ENCODE data around the gene LRP3.

Gene LRP3

DNA sequence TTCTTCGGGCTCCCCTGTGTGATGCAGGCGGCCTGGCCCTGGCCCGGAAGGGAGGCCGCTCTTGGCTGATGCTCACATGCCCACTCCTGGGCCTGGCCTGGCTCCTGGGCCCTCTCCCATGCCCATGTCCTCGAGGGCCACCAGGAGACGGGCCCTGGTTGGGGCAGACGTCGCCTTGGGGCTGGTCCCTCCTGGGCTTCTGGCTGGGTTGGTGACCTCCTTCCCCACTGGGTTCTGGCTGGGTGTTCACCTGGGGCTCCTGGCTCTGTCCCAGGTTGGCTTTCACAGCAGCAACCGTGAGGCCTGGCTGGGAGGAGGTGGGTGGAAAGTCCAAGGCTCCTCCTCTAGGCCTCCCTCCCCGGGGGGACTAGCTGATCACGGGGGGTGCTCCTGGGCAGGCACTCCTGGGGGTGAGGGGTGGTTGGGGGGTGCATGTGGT is 47.0 kb downstream of the LRP3 start:
- DNase-seq, result no peak

DNA sequence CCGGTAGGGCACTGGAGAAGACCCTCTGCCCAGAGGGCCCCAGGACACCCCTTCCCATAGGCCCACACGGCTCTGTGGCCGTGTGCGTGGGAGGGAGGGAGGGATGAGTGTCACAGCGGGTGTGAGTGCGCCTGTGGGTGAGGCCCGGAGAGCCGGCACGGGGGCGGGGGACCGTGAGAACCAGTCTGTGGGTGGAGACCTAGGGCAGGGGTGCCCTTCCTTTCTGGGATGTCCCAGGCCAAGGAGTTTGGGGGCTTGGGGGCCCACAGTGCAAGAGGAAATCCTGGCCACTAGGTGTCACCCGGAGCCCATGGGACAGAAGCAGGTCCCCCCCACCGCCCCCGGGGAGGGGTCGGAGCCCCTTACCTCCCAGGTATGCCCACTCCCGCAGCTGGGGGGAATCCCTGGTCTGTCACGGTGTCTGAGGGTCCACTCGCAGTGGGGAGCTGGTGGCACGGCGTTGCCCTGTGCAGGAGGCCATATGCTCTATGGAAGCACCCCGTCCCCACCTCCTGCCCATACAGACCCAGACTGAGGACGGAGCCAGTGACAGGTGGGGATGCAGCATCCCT is 47.5 kb downstream of the LRP3 start:
- peak in 1 of 2 experiments; percentile 18 for DNase-seq

DNA sequence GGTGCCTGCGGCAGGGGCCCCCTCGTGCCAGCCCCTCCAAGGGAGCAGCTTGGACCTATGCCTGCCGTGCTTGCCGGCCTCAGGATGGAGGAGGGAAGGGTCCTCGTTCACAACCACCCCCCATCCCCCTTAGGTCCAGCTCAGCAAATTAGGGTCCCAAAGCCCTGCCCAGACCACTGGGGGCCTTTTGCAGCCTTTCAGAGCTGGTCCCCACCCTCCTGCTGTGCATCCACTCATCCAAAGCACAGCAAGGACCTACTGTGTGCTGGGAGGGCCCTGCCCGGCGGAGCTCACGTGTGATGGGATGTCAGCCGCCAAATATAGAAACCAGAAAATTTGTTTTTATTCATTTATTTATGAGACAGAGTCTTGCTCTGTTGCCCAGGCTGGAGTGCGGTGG is 48.0 kb downstream of the LRP3 start:
- DNase-seq, result no peak

DNA sequence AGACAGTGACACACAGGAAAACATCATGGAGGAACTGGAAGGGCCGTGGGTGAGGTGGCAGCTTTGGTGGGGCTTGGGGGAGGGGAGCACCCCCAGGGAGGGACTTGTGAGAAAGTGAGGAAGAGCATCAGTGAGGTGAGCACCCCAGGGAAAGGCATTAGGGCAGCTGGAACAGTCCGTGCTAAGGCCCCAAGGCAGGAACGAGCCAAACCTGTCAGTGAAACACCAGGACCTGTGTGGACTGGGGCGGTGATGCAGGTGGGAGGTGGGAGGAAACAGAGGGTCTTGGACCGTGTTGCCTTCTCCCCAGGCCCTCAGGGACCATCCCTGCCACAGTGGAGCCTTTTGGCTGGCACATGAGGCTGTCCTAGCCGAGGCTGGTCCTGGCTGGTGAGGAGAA is 48.8 kb downstream of the LRP3 start:
- no peak for DNase-seq

DNA sequence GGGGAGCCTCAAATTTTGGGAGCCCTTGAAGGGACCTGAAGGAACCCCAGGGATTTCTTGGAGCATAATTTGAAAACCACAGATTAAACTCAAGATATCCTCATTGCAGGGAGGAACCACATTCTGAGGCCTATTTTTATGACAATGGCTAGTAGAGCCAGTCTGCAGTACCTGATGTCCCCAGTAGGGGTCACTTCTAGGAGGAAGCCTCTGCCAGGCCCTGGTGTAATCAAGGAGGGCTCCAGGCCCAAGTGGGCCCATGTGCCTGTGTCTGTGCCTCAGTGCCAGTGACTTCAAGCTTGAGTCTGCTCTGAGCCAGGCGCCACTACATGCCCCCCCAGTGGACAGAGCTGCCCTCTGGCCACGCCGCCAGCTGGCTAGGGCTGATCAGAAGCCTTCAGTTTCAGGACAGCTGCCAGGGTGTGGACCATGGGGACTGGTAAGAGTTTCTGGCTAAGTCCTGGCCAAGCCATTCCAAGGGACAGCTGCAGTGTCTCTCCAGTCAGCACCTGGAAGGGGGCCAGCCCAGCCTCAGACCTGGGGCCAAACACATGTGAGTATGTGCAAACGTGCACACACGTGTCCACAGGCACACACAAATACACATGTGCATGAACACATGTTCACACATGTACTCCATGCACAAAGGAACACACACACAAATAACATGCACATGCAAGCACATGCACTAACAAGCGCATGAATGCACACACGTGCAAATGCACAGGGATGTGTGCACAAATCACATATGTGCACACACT is 52.0 kb downstream of the LRP3 start:
- no peak for DNase-seq

DNA sequence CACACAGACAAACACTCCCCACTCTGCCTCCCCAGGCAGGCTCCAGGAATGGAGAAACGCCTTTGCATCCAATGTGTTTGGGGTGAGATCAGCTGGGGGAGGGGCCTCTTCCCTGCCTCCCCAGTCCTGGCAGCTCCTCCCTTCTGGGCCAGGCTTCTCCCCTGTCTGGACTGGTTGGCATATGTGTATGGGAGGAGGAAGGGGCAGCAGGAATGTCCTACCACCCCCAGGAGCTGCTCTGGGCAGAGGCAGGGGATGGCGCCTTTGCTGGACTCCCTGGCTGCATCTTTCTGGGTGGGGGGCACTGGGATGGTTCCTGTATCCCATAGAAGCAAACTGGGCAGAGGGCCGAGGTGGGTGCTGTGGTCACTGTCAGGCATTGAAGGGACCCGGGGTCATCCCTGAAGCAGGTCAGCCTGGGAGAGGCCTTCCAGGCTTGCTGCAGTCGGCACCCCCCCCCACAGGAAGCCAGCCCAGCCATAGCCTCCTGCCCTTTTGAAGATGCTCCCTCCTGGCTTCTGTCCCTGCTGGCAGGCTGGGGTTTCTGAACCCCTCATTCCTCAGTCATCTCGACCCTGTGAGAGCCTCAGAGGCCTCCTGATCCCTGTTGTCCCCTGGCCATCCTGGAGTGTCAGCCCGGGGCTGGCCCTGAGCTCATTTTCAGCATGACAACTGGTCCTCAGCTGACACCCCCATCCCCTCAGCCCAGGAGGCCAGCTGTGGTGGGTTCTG is 52.7 kb downstream of the LRP3 start:
- no peak for DNase-seq

DNA sequence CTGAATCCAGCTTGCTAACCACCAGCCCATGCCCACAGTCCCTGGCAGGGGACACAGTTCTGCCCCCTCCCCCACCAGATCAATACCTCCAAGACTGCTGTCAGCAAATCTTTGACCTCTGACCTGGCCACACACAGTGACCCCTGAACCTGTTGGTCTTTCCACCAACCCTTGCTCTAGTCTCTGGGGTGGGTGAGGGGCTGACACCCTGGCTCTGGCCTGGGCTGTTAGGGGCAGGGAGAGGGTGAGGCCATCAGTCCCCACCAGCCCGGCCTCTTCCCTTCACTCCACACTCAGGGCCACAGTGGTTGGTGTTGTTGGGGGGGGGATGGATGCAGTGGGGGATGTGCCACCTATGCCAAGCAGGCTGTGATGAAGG is 53.3 kb downstream of the LRP3 start:
- no peak for DNase-seq

DNA sequence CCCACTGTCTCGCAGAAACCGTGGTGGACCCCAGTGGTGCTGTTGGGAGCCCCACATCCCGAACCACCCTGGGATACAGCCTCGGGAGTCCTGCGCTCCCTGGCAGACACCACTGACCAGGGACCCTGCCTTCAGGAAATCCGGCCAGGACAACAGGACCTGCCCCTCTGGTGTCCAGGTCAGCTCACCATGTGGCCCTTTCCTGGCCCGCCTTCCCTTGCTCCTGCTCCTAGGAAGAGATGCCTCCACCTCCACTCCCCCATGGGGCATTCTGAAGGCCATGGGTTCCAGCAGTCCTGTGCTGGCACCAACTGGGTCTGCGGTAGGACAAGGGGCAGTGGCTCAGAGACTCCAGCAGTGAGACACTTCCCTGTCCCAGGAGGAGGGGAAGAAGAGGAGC is 54.0 kb downstream of the LRP3 start:
- no peak for DNase-seq

DNA sequence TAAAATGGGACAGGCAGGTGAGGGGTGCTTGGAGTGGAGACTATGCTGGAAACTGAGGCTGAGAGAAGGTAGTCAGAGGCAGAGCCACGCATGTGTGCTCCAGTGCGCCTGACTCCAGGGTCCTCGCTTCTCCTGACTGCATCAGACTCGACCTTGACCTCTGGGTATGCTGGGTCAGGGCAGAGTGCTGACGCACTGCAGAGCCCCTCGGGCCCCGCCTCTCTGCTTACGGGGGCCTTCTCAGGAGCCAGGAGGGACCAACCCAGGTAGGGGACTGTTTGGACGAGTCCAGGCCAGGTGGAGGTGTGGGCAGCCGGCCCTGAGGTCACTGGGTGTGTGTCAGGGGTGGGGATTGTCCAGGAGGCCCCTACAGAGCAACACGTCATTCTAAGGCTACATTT is 54.4 kb downstream of the LRP3 start:
- no peak for DNase-seq

DNA sequence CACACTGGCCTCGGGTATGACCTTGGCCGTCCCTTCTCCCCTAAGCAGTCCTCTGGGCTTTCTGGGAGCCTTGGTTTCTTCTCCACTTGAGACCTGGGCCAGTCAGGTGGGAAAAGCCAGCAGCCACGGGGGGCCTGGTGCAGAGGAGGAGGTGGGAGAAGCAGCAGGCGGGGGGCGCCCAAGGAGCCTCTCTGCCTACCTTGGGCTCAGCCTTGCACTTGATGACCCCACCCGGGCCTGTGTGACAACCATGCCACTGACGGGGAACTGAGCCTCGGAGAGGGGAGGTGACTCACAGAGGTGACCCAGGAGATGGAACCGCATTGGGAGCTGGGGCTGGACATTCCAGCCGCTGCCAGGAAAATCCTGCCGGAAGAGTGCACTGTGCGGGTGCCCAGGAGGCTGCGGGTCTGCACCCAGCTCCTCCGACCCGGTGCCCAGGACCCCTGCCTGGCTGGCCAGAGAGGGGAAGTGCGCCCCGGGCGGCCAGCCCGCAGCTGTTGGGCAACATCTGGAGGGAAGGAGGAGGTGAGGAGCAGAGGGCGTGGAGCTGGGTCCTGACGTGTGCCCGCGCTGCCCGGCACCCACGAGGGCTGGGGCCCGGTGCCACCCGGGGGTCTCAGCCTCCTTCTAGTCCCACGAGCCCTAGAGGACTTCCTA is 55.0 kb downstream of the LRP3 start:
- no peak for DNase-seq

DNA sequence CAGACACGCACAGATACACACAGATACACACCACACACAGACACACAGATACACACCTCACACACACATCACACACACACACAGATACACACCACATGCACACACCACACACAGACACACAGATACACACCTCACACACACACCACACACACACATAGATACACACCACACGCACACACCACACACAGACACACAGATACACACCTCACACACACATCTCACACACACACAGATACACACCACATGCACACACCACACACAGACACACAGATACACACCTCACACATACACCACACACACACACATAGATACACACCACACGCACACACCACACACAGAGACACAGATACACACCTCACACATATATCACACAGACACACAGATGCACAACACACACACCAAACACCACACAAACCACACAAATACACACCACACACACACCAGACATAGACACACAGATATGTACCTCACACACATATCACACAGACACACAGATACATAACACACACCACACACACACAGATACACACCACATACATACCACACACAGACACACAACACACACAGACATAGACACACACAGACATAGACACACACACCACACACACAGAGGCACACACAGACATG is 55.7 kb downstream of the LRP3 start:
- no peak for DNase-seq

DNA sequence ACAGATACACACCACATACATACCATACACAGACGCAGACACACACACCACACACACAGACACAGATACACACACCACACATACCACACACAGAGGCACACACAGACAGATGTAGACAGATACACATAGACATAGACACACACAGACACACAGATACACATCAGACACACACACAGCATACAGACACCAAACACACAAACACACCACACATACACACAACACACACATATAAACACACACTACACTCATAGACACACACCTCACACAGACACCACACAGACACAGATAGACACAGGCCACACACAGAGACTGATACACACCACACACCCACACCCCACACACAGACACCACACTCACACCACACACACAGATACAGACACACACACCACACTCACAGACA is 56.4 kb downstream of the LRP3 start:
- DNase-seq, result no peak

DNA sequence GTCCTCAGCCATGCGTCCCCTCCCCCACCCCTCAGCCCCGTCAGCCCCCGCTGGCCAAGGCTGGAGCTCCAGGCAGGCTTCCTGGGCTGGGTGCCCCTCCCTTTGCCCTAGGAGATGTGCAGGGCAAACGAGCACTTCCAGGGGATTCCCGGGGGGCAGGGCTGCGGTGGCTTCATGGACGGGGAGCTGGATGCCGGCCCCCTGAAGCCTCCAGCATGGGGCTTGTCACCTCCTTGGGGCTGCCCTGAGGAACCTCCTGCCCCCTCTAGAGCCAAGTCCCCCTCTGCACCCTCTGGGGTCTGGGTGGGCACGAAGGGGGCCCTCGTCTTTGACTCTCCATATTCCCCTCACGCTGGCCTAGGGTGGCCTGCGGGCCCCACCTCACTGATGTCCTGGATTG is 56.9 kb downstream of the LRP3 start:
- no peak for DNase-seq

DNA sequence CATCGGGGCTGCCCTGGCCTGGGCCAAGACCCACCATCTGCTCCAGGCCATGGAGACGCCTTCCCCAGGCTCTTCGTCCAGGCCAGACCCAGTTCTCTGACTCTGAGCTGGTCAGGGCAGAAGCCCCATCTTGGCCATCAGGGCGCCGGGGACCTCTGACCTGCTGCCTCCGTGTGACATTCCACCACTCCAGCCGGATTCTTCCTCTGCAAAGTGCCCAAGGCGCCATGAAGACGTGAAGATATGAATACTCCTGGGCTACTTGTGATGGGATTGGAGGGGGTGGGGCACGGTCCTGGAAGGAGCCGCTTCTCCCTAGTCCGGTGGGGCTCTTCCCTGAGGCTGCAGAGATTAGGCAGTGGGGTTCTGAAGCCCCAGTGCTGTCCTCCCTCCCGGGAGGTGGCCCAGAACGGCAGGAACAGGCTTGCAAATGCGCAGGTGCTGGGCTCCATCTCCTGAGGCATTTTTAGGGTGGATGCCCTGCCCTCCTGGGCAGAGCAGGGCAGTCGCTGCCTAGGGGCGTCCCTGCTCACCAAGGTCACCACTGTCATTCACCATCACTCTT is 57.5 kb downstream of the LRP3 start:
- no peak for DNase-seq

DNA sequence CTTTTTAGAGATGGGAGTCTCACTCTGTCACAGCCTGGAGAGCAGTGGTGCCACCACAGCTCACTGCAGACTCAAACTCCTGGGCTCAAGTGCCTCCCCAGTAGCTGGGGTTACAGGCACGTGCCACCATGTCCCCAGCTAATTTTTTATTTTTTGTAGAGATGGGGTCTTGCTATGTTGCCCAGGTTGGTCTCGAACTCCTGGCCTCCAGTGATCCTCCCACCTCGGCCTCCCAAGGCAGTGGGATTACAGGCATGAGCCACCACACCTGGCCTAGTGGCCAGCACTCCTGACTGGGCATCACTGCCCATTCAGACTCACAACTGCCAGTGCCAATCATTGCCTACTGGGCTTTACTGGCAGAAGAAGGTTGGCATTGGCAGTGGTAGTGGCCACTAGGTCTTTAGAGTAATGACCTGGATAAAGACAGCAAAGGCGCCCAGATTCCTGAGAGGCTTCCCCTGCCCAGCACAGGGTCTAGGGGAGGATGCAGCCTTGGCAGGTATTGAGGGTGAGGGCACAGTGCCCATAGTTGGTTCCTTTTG is 58.4 kb downstream of the LRP3 start:
- DNase-seq, result no peak

DNA sequence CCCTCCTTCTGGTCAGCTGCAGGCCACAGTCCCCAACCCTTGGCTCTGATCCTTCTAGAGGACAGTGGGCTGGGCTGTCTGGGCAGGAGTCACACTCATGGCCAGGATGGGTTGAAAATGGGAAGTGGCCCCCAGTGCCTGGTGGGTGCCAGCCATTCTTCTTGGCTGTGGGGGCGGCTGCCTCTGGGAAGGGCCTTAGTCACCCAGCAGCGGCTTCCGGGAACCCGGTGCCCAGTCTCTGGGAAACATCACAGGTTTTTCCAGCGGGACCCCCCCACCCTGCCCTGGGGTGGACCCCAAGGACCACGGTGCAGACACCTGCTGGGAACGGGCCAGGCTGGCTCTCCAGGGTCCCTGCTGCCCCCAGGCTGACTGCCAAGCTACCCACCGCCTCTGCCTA is 58.8 kb downstream of the LRP3 start:
- no peak for DNase-seq

DNA sequence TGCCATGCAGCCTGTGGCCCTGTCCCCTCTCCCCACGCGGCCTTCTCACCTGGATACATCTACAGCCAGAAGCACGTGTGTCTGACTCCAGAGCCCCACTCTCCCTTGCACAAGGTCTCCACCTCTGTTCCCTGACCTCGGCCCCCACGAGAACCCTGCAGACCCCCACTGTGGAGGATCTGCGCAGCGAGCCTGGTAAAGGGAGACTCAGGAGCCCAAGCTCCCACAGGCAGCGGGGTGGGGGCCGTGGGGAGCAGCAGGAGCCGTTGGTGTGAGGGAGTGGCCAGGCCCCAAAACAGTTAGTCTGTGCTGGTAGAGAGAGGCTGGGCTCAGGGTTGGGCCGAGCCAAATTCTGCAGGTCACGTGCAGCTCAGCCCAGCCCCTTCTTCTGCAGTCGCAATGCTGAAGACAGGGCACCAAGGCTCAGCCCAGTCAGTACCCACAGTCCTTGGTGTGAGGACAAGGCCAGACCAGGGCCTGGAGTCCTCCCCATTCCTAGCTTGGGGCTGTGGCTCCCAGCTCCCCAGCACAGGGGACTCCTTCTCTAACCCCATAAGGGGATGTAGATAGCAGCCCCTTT is 60.2 kb downstream of the LRP3 start:
- DNase-seq, result no peak

DNA sequence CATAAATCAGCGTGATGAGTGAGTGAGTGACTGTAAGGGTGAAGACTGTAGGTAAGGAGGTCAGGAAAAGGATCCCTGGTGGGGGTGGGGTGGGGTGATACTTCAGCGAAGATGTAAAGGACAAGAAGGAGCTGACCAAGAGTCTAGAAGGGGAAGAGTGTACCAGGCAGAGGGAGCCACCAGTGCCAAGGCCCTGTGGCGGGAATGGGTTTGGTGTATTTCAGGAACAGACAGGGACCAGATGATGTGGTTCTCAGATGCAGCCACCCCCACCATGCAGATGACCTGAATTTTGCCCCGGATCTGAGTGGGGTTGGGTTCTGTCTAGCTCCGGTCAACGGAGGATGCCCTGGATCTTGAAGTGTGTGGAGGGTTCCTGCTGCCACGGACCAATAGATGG is 61.7 kb downstream of the LRP3 start:
- DNase-seq, result no peak

DNA sequence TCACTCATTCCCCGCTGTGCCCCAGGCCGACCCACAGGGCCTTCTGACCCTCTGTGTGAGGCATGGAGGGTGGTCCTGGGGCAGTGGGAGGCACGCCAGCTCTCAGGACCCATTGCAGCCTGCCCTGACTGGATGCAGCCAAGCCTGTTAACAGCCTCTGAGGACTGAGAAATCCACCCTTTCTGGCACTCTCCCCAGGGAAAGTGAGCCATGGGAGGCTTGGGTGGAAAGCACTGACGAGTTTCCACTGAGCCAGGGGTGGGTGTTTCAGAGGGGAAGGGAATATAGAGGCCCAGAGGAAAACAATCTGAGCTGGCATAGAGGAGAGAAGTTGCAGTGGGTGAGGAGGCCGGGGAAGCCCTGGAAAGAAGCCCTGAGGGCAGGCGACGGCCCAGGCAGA is 62.1 kb downstream of the LRP3 start:
- DNase-seq, result no peak

DNA sequence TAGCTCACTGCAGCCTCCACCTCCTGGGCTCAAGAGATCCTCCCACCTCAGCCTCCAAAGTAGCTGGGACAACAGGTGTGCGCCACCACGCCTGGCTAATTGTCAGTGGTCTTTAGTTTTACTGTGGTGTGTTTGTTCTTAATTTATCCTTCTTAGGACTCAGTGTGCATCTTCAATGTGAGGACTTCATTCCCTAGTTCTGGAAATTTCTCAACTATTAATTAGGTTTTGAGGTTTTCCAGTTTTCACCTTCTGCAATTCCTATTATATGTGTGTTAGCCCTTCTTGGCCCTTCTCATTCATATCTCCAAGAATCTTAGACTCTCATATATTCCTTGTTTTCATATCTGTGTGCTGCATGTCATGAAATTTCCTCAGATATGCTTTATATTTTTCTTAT is 63.7 kb downstream of the LRP3 start:
- DNase-seq, result no peak

Measured in activated CD4-positive, alpha-beta T cell treated with anti-CD3 and anti-CD28 coated beads, Interleukin-2, amount 50 U/mL, for 4 hours (primary cell).